Inflammatory macrophage treated with lipopolysaccharide for 1 hour (primary cell): Measurements from ENCODE around the gene PHLDA1.

Experiments
- DNase-seq, 2 donors: peaks; one replicate each; pipeline ENCODE4 v3.0.0-alpha.2; 2020 to 2022

Gene PHLDA1

GRCh38 chr12:76037130-76038103 is 5.8 kb upstream of the PHLDA1 start:
- DNase-seq, result peak; percentile 60 to 75

- no peak for DNase-seq
Measured at GRCh38 chr12:76035045-76035444, 3.5 kb upstream of the PHLDA1 start.

GRCh38 chr12:76033081-76034011 is 1.8 kb upstream of the PHLDA1 start:
- DNase-seq, result no peak

DNA sequence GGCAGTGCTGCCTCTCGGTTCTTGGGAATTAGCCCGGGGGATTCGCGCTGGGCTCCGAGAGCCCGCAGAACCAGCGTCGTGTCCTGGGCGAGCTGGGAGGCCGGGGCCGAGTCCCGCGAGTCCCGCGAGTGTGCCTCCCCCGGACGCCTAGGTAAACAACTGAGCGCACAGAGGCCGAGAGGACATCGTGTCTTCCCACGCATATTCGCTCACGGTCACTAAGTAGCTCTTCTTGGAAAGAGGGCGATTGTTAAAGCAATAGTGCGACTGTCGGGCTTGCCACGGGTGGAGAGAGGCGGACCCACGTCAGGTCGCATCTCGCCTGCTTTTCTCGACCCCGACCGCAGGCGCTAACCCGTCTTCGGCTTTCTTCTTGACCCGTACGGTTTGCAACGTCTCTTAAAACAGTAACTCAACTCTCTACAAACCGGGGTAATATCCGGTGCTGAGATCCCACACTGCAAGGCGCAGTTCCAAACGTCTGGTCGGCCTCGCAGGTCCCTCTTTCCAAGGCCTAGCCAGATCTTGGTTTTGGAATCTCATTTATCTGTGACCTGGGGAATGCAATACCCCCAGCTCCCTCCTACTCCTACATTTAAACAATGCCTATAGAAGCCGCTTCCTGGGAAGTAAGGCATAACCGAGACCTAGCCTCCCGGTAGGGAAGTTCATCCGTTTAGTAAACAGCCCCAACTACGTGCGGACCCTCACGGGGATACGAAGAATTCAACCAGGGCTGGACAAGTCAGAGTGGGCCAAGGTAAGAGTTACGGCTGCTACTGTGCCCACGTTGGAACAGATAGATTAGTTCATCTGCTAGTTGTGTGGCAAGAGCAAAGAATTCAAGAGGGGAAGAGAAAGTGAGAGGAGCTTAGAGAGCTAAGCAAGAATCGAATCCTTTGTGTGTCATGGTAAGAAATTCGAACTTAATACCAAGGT is 736 bp upstream of the PHLDA1 start:
- peak; percentile 58 to 76 for DNase-seq

DNA sequence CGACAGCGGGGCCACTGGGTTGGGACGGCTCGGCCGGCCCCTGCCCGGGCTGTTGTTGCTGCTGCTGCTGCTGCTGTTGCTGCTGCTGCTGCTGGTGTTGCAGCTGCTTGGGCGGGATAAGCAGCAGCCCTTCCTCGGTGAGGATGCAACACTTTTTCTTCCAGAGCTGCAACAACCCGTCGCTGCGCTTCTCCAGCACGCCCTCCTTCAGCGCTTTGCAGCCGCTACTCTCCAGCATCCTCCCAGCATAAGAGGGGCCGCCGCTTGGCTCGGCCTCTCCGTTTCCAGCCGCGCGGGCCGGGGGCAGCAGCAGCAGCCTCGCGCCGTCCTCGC is 529 bp downstream of the PHLDA1 start:
- no peak for DNase-seq

DNA sequence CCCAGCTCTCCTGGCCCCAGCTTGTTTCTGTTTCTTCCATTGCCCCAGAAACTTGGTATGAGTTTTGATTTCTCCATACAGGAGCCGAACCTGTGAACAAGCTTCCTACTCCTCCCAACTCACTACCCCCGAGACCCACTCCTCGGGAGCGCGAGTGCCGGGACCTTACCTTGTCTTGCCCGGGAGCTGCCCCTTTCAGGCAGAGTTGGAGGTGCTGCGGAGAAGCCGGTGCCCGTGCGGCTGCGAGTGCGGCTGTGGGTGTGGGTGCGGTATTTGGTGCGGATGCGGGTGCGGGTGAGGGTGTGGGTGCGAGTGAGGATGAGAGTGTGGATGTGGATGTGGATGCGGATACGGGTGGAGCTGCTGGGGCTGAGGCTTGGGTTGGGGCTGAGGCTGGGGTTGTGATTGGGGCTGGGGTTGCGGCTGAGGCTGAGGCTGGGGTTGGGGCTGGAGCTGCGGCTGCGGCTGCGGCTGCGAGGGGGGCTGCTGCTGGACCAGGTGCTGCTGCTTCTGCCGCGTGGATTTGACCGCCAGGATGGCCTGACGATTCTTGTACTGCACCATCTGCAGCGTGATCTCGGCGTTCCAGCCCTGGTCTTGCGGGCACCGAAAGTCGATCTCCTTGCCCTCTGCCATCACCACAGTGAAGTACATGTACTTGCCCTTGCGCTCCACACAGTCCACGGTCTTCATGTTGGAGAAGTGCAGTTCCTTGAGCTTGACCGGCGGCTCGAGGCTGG is 1.1 kb downstream of the PHLDA1 start:
- peak; percentile 36 to 40 for DNase-seq

GRCh38 chr12:76029982-76030340 is 1.6 kb downstream of the PHLDA1 start:
- DNase-seq, result peak; percentile 23 to 28

DNA sequence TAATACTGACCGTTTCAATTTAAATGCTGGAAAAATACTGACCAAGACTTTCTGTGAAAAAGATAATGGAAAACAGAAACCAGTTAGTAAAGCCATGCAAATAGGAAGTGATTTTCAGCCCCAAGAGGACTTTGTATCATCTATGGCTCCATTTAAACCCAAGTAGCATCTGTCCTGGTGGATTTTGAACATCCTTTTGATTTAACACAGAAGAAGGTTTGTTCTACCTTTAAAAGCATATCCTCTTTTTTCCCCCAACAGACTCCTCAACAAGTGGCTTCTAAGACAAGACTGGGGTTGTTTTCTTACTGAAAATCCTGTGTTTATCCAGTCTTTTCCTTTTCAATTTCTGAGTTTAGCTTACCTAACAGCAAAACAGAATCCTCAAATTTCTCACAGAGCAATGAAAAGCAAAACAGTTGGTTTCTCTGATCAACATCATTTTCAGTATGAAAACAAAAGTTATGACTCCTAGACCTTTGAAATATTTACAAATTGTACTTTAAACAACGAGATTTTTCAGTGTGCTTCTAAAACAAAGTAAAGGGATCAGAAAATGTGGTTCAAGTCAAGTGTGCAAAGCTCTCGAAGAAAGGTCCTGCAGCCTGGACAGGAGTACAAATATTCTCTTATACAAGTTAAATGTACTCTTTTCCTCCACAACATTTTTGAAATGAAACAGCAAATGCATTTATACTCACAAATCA is 2.9 kb downstream of the PHLDA1 start:
- no peak for DNase-seq

GRCh38 chr12:76026643-76027063 is 4.9 kb downstream of the PHLDA1 start:
- DNase-seq, result no peak

DNA sequence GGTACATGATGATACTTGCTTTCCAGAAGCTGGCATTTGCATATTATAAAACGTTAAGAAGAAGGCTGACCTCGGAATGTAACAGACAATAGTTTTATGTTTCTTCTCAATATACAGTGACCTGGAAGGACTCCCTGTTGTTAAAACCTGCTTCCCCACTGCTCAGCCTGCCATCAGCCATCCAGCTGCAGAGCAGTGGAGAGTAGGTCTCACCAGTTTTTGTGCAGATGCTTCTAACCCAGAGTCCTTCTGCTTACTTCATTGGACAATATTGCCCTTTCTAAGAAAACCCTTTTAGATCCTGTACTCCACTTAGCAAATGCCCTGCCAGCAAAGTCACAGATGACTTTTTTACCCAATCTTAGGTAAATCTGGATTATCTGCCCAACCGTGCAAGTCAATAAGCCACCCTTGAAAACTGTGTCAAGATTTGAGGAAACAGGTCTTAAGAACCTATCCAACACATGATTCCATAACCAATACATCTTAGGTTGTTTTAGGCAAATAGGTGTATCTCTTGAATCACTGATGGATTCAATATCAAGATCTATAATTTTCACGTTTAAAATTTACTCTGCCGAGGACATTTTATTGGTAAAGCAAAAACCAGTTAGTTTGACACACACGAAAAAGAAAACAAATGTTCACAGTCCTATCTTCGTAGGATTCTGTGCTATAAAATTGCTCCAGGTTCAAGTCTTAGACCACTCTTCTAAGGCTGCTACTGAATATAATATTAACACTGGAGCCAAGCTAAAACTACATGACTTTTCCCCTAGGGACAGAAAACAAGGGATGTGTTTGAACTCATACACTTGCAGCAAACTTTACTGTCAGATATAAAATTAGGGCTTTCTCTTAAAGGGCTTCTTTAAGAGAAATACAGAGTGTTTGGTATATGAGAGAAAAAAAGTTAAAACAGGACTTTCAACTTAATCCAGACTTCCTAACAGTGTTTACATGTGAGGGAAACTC is 5.7 kb downstream of the PHLDA1 start:
- DNase-seq, result no peak

DNA sequence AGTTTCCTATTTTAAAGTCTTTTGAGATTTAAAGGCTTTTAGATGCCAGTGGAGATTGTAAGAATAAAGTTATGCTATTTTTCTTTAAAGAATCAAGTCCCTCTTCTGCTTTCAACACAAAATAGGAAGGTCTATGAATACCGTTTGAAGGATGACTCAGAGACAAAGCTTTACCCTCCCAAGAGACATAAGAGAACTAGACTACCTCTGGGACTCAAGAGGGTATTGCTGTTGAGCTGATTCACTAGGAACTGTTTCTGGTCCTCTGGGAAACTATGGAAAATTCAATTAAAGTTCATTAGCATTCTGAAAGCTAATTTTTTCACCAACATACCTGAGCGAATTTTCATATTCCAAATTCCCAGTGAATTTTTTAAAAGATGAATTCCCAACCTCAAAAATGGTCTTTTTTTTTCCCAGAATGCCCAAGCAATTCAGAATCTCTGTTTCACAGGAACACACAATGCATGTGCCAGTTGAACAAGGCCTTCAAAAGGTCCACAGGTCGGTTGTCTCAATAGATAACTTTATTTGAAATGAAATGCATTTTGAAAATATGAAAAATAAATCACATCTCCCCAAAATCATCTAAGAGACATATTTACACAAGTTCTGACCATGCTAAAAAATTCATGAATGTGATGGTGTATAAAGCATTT is 6.5 kb downstream of the PHLDA1 start:
- DNase-seq, result peak; percentile 42 to 57

DNA sequence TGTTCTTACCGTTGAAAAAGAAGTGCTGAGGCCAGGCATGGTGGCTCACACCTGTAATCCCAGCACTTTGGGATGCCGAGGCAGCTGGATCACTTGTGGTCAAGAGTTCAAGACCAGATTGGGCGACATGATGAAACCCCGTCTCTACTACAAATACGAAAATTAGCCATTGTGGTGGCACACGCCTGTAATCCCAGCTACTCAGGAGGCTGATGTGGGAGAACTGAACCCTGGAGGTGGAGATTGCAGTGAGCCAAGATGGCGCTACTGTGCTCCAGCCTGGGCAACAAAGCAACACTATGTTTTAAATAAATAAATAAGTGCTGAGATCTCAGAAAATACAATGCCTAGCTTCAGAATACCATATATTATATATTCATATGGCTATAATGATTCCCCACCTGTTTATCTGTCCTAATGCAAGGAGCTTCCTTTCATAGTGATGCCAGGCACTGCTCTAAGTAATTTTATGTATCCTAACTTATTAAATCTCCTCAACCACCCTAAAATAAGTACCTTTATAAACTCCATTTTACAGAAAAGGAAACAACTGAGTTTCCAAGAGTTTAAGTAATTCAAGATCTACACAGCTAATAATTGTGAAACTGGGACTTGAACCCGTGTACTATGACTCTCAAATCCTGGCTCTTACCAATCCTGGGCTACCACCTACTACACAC is 7.3 kb downstream of the PHLDA1 start:
- DNase-seq, result no peak

DNA sequence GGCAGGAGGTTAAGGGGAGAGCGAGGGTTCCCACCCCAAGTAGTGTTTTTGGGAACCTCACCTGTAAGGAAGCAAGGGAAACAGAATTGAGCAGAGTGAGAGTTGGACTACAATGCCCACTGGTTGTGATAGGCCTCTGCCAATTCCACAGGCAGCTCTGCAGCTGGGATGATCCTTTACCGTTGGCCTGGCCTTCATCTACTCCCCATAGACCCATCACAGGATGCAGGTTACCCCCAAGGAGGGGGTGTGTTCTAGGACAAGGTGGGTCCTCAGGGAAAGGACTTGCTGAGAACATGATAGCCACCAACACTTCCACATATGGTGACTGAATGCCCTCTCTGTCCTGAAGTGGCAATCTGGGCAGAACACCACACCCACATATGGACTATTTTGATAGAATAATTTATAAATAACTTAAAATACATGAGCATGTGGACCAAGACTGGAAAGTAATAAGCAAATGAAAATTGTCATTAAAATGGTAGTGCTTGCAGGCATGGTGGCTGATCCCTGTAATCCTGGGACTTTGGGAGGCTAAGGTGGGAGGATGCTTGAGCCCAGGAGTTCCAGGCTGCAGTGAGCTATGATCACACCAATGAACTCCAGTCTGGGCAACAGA is 8.4 kb downstream of the PHLDA1 start:
- DNase-seq, result no peak

DNA sequence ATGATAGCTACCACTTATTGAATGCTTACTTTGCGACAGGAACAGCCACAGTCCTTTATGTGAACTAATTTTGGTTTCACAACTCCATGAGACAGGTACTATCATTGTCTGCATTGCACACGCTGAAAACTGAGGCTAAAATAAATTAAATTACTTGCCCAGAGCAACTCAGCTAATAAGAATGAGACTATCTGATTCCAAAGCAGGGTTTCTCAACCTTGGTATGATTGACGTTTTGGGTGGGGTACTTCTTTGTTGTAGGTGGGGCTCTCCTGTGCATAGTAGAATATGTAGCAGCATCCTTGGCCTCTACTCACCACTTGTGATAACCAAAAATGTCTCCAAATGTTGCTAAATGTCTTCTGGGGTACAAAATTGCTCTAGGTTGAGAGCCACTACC is 9.1 kb downstream of the PHLDA1 start:
- DNase-seq, result no peak

- DNase-seq, result peak; percentile 64 to 65
Measured at GRCh38 chr12:76020731-76021672, 10.6 kb downstream of the PHLDA1 start.

DNA sequence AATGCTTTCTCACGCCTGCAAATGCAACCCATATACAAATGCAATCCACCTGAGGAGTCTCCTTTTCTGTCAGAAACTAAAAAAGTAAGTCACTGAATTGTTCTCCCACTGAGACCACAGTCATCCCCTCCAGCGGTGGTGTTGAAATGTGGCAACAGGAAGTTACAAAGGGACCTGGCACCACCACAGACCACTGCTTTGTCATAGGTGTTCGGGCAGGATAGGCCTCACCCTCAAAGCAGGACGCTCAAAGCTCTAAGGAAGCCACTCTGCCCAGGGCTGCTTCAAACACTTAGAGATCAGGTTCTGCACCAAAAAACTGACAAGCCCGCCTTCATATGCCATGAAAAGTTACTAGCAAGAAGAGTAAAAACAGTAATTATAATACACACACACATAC is 11.3 kb downstream of the PHLDA1 start:
- DNase-seq, result peak; percentile 25 to 49

GRCh38 chr12:76018672-76019071 is 12.9 kb downstream of the PHLDA1 start:
- DNase-seq, result no peak
